H9 (cell line): ENCODE results near the gene DNMBP. TPM values are rescaled to one million over a fixed set of nuclear protein-coding genes. Genes with fewer than 3 reads are reported as not detected.

Experiments used
- DNase-seq: peaks from one replicate; pipeline ENCODE4 v3.0.0-alpha.2; 2017
- H2AFZ ChIP-seq: one replicate; pipeline ENCODE4 v1.6.1; 2013; ENCODE audit warnings: mild to moderate bottlenecking, low read length, control low read depth, moderate library complexity
- H2AK5ac ChIP-seq: 2 replicates; pipeline ENCODE4 v1.6.1; 2013; ENCODE audit warnings: low read length, control low read depth, mixed read lengths; ENCODE audit not compliant: insufficient read length
- H2BK120ac ChIP-seq: one replicate; pipeline ENCODE4 v1.6.1; 2013; ENCODE audit warnings: low read depth, mild to moderate bottlenecking, low read length, control low read depth, inconsistent platforms; ENCODE audit not compliant: poor library complexity, severe bottlenecking
- H2BK12ac ChIP-seq: 2 replicates; pipeline ENCODE4 v1.6.1; 2013; ENCODE audit warnings: low read length, control low read depth, mixed read lengths, low read depth; ENCODE audit not compliant: insufficient read length
- H2BK15ac ChIP-seq: 2 replicates; pipeline ENCODE4 v1.6.1; 2013; ENCODE audit warnings: low read depth, low read length, control low read depth
- H2BK20ac ChIP-seq: one replicate; pipeline ENCODE4 v1.6.1; 2013; ENCODE audit warnings: low read depth, mild to moderate bottlenecking, low read length, control low read depth, inconsistent platforms; ENCODE audit not compliant: poor library complexity, severe bottlenecking
- H2BK5ac ChIP-seq: 2 replicates; pipeline ENCODE4 v1.6.1; 2013; ENCODE audit warnings: low read length, control low read depth, mixed read lengths; ENCODE audit not compliant: insufficient read length
- H3K14ac ChIP-seq: 2 replicates; pipeline ENCODE4 v1.6.1; 2013; ENCODE audit warnings: low read length, control low read depth; ENCODE audit not compliant: insufficient read depth
- H3K18ac ChIP-seq: 2 replicates; pipeline ENCODE4 v1.6.1; 2013; ENCODE audit warnings: low read depth, mild to moderate bottlenecking, mixed read lengths, low read length, control low read depth; ENCODE audit not compliant: insufficient read length
- H3K23ac ChIP-seq: 2 replicates; pipeline ENCODE4 v1.6.1; 2013; ENCODE audit warnings: low read length, control low read depth, mixed read lengths, low read depth; ENCODE audit not compliant: insufficient read length
- H3K23me2 ChIP-seq: 2 replicates; pipeline ENCODE4 v1.6.1; 2013; ENCODE audit warnings: low read depth, mild to moderate bottlenecking, mixed read lengths, low read length, control low read depth; ENCODE audit not compliant: insufficient read length, poor library complexity, severe bottlenecking
- H3K27ac ChIP-seq: 2 replicates; pipeline ENCODE4 v1.5.1; 2013; ENCODE audit warnings: low read length, control low read depth, mixed read lengths, low read depth; ENCODE audit not compliant: insufficient read length
- H3K27me3 ChIP-seq: 2 replicates; pipeline ENCODE4 v1.6.1; 2013; ENCODE audit warnings: low read length, control low read depth, inconsistent platforms; ENCODE audit not compliant: insufficient read depth
- H3K4ac ChIP-seq: 2 replicates; pipeline ENCODE4 v1.6.1; 2013; ENCODE audit warnings: low read depth, mild to moderate bottlenecking, control low read depth, inconsistent platforms, low read length, moderate library complexity
- H3K4me1 ChIP-seq: 2 replicates; pipeline ENCODE4 v1.6.1; 2013; ENCODE audit warnings: low read length, control low read depth, inconsistent platforms; ENCODE audit not compliant: insufficient read depth
- H3K4me2 ChIP-seq: 2 replicates; pipeline ENCODE4 v1.6.1; 2013; ENCODE audit warnings: low read length, control low read depth, mixed read lengths; ENCODE audit not compliant: insufficient read length, insufficient read depth
- H3K56ac ChIP-seq: 2 replicates; pipeline ENCODE4 v1.6.1; 2013; ENCODE audit warnings: low read depth, mild to moderate bottlenecking, mixed read lengths, low read length, control low read depth; ENCODE audit not compliant: insufficient read length
- H3K79me1 ChIP-seq: 2 replicates; pipeline ENCODE4 v1.6.1; 2013; ENCODE audit warnings: low read depth, mild to moderate bottlenecking, moderate library complexity, low read length, control low read depth, inconsistent platforms; ENCODE audit not compliant: insufficient read depth, poor library complexity, severe bottlenecking
- H3K79me2 ChIP-seq: 2 replicates; pipeline ENCODE4 v1.6.1; 2013; ENCODE audit warnings: low read length, control low read depth, inconsistent platforms; ENCODE audit not compliant: insufficient read depth
- H3K9ac ChIP-seq: 2 replicates; pipeline ENCODE4 v1.6.1; 2013; ENCODE audit warnings: low read length, control low read depth, mixed read lengths; ENCODE audit not compliant: insufficient read length; ENCODE audit errors: extremely low read depth
- H3K9me3 ChIP-seq: one replicate; pipeline ENCODE4 v1.6.1; 2013; ENCODE audit warnings: low read depth, low read length, inconsistent platforms; ENCODE audit not compliant: control insufficient read depth
- H3T11ph ChIP-seq: one replicate; pipeline ENCODE4 v1.6.1; 2013; ENCODE audit warnings: mild to moderate bottlenecking, low read length, control low read depth, inconsistent platforms
- H4K20me1 ChIP-seq: one replicate; pipeline ENCODE4 v1.6.1; 2013; ENCODE audit not compliant: control insufficient read depth, insufficient read length, insufficient read depth
- H4K5ac ChIP-seq: 2 replicates; pipeline ENCODE4 v1.6.1; 2013; ENCODE audit warnings: low read depth, mild to moderate bottlenecking, mixed read lengths, low read length, control low read depth; ENCODE audit not compliant: insufficient read length
- H4K8ac ChIP-seq: replicated peaks from 2 replicates; pipeline ENCODE4 v1.6.1; 2013; ENCODE audit warnings: low read length, control low read depth, mixed read lengths, low read depth; ENCODE audit not compliant: insufficient read length
- H4K91ac ChIP-seq: 2 replicates; pipeline ENCODE4 v1.6.1; 2013; ENCODE audit warnings: low read depth, mild to moderate bottlenecking, moderate library complexity, mixed read lengths, low read length, control low read depth; ENCODE audit not compliant: insufficient read length
- H3K27ac Mint-ChIP-seq, 3 experiments: 2 replicates in 2 of 3; 3 replicates in 1 of 3; pipeline ENCODE4 v1.8.0; 2020 to 2021; ENCODE audit warnings: mixed read lengths in 3 of 3, mild to moderate bottlenecking in 1 of 3, moderate library complexity in 1 of 3
- H3K27me3 Mint-ChIP-seq: 2 replicates; pipeline ENCODE4 v1.8.0; 2021; ENCODE audit warnings: low read depth, mild to moderate bottlenecking, moderate library complexity, mixed read lengths
- H3K36me3 Mint-ChIP-seq, 3 experiments: 2 replicates in 2 of 3; 3 replicates in 1 of 3; pipeline ENCODE4 v1.8.0; 2020 to 2021; ENCODE audit warnings: low read depth in 3 of 3, mixed read lengths in 3 of 3; ENCODE audit not compliant: insufficient read depth in 1 of 3
- H3K4me1 Mint-ChIP-seq, 2 experiments: 2 replicates each; pipeline ENCODE4 v1.8.0; 2020; ENCODE audit warnings: mixed read lengths in 2 of 2
- H3K4me3 Mint-ChIP-seq, 2 experiments: 2 replicates in 1 of 2; 3 replicates in 1 of 2; pipeline ENCODE4 v1.8.0; 2020 to 2021; ENCODE audit warnings: mild to moderate bottlenecking in 2 of 2, mixed read lengths in 2 of 2, moderate library complexity in 1 of 2
- H3K9me3 Mint-ChIP-seq, 2 experiments: 2 replicates in 1 of 2; 3 replicates in 1 of 2; pipeline ENCODE4 v1.8.0; 2020; ENCODE audit warnings: mild to moderate bottlenecking in 2 of 2, mixed read lengths in 2 of 2, moderate library complexity in 1 of 2
- WGBS: extraction: QIAGEN DNeasy Blood & Tissue Kit; methylation state at CpG from one replicate; pipeline ENCODE4 v1.1.7; 2013; ENCODE audit warnings: missing lambda C conversion rate, low lambda C conversion rate, mixed read lengths; ENCODE audit not compliant: insufficient read length; ENCODE audit errors: extremely low coverage; 5-methylcytosine and 5-hydroxymethylcytosine counted together
- total RNA-seq: library from RNA; stranded (reverse); gene quantifications from 2 replicates; pipeline ENCODE4 v1.2.1, GENCODE V29; 2021
- TF ChIP-seq, protein P1 (sequence below): fragments of 200-600 bp; sonication (generic); conservative IDR thresholded peaks from 3 replicates; pipeline ENCODE4 v1.8.0; 2021; ENCODE audit warnings: antibody characterized with exemption, mild to moderate bottlenecking

Gene DNMBP
- total RNA-seq, 1 experiment from 2014 or later, result 25.6 TPM

DNA sequence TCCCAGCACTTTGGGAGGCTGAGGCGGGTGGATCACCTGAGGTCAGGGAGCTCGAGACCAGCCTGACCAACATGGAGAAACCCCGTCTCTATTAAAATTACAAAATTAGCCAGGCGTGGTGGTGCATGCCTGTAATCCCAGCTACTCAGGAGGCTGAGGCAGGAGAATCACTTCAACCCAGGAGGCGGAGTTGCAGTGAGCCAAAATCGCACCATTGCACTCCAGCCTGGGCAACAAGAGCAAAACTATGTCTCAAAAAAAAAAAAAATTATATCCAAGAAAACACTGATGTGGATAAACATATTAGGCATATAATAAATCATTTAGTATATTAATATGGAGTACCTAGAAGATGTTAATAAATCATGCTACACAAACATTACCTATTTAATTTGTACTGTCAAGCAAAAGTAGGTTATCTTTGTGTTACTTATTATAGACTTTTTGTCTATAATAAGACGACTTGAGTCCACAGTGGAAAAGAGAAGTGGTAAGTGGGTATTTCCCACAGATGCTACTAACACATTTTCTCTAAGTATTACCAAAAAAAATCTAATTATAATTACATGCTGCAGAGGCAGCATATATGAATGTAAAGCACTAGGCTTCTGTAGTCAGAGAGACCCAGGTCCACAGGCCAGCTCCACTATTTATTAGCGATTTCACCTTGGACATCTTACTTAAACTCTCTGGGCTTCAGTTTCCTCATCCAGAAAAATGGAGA, 34.5 kb downstream of the DNMBP start:
- H4K8ac ChIP-seq, result no peak overlapping the region
- H3K27ac ChIP-seq, result no peak overlapping the region
- no peaks in the 10 kb centered on the region for H3K79me2 ChIP-seq

More for the DNA sequence above, 34.5 kb downstream of the DNMBP start:
- Histone ChIP-seq H3K9me3 (no peaks in the 10 kb centered on the region), H2AK5ac (no peak overlapping the region), H2BK15ac (no peak overlapping the region), H4K20me1 (no peaks in the 10 kb centered on the region), H3K4ac (no peak overlapping the region), H3K56ac (no peak overlapping the region), H4K91ac (no peak overlapping the region), H3K23ac (no peak overlapping the region), H3K4me2 (no peak overlapping the region), H2BK120ac (no peak overlapping the region), H3K27me3 (no peaks in the 10 kb centered on the region), H3K4me1 (no peaks in the 10 kb centered on the region), H2BK12ac (no peak overlapping the region), H3K23me2 (no peaks in the 10 kb centered on the region), H2BK5ac (no peak overlapping the region), H4K5ac (no peak overlapping the region), H3T11ph (no peak overlapping the region), H3K79me1 (no peaks in the 10 kb centered on the region), H3K18ac (no peak overlapping the region), H2AFZ (no peak overlapping the region), H2BK20ac (no peak overlapping the region), H3K9ac (no peak overlapping the region), H3K14ac (no peak overlapping the region)
- TF ChIP-seq, protein P1, sequence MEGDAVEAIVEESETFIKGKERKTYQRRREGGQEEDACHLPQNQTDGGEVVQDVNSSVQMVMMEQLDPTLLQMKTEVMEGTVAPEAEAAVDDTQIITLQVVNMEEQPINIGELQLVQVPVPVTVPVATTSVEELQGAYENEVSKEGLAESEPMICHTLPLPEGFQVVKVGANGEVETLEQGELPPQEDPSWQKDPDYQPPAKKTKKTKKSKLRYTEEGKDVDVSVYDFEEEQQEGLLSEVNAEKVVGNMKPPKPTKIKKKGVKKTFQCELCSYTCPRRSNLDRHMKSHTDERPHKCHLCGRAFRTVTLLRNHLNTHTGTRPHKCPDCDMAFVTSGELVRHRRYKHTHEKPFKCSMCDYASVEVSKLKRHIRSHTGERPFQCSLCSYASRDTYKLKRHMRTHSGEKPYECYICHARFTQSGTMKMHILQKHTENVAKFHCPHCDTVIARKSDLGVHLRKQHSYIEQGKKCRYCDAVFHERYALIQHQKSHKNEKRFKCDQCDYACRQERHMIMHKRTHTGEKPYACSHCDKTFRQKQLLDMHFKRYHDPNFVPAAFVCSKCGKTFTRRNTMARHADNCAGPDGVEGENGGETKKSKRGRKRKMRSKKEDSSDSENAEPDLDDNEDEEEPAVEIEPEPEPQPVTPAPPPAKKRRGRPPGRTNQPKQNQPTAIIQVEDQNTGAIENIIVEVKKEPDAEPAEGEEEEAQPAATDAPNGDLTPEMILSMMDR, result no peak
- no peak for DNase-seq
- Mint-ChIP-seq H3K4me3 (no peak overlapping the region), H3K27me3 (no peaks in the 10 kb centered on the region), H3K9me3 (peaks cover 0 to 2% of the 10 kb centered on the region in 2 experiments; a peak in 2 of 5 replicates), H3K27ac (no peak overlapping the region), H3K4me1 (peaks cover 16 to 19% of the 10 kb centered on the region in 2 experiments), H3K36me3 (peaks cover 7 to 13% (median 12%) of the 10 kb centered on the region in 3 experiments)
- WGBS, result no CpG with 5 or more reads among the region's 8 CpGs
